ENCODE results near the gene LDLRAD3. TPM values are rescaled to one million over a fixed set of nuclear protein-coding genes. Genes with fewer than 3 reads are reported as not detected.

LDLRAD3 gene
- total and polyA plus RNA-seq, 4 donors, result 20.9 to 25.6 (median 22.8) TPM

DNA sequence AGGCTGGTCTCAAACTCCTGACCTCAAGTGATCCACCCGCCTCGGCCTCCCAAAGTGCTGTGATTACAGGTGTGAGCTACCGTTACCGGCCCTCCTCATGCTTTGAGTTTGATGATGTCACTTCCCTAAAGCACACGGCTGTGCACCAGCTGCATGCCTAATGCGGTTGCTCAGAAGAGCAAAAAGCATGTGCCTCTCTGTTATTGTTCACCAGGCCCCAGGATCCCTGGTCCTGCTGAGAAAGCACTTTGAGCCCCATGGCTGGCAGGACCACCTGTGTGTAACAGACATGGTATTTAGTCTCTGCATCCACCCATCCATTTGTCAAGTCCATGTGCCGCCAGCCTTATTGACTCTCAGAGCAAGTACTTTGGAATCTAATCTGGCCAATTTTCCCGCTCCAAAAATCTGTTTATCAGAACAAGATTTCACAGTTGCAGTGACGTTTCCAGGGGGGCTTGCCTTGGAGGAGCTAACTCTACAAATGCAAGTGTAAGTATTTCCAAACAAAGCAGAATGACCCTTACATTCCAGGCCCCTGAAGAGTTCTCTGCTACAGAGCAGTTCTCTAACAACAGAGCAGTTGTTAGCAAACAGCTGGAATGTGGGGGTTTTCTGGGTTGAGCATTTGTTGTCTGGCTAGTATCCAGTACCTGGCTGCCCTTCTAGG lies 89.4 kb downstream of the LDLRAD3 start:
- Histone ChIP-seq H3K9me3 (ENCODE audit: control insufficient read depth, insufficient read depth, low read length) (no peaks in the 10 kb centered on the region), H3K4me1 (ENCODE audit: control insufficient read depth, insufficient read depth, low read length) (peaks cover 25% of the 10 kb centered on the region), H3K36me3 (ENCODE audit: control insufficient read depth, insufficient read depth, low read length) (peaks cover 3% of the 10 kb centered on the region), H3K4me3 (ENCODE audit: low read depth, low read length) (no peak overlapping the region), H3K27ac (ENCODE audit: low read depth, low read length) (peak overlapping the region; percentile 25), H3K27me3 (ENCODE audit: control insufficient read depth, insufficient read depth, low read length) (no peaks in the 10 kb centered on the region)
- 43% methylated on average over 8 of the region's 9 CpGs for WGBS (ENCODE audit: insufficient coverage)
- DNase-seq (ENCODE audit: low read depth in 4 of 6, low spot score in 6 of 6), result no peak

DNA sequence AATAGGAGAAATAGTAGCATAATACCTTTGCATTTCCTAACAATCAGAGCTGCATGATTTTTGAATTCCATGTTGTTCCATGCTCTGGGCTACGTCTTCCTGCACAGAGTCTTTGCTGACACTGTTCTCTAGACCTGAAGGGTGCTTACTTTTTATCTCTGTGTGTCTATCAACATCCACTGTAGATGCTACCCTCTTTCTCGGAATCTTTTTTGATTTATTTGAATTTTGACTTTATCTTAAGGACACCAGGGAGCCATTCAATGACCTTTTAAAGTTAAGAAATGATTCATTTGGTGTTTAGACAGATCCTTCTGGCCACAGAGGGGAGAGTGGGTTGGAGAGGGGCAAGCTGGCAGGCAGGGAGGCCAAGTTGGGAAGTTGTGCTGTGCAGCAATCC lies 90.1 kb downstream of the LDLRAD3 start:
- H3K27me3 ChIP-seq (ENCODE audit: control insufficient read depth, insufficient read depth, low read length), result no peaks in the 10 kb centered on the region
- H3K27ac ChIP-seq (ENCODE audit: low read depth, low read length), result peak overlapping the region; percentile 25
- H3K9me3 ChIP-seq (ENCODE audit: control insufficient read depth, insufficient read depth, low read length), result no peaks in the 10 kb centered on the region
- H3K4me3 ChIP-seq (ENCODE audit: low read depth, low read length), result no peak overlapping the region
- peaks cover 25% of the 10 kb centered on the region for H3K4me1 ChIP-seq (ENCODE audit: control insufficient read depth, insufficient read depth, low read length)
- peaks cover 3% of the 10 kb centered on the region for H3K36me3 ChIP-seq (ENCODE audit: control insufficient read depth, insufficient read depth, low read length)
- 89% methylated on average over 1 of the region's 2 CpGs for WGBS (ENCODE audit: insufficient coverage)
- no peak for DNase-seq (ENCODE audit: low read depth in 4 of 6, low spot score in 6 of 6)

GRCh38 chr11:36034551-36035331 lies 90.9 kb downstream of the LDLRAD3 start:
- no peak overlapping the region for H3K27ac ChIP-seq (ENCODE audit: low read depth, low read length)
- WGBS (ENCODE audit: insufficient coverage), result 90% methylated on average over 5 of the region's 11 CpGs
- H3K36me3 ChIP-seq (ENCODE audit: control insufficient read depth, insufficient read depth, low read length), result peaks cover 3% of the 10 kb centered on the region
- H3K4me3 ChIP-seq (ENCODE audit: low read depth, low read length), result no peak overlapping the region
- peaks cover 25% of the 10 kb centered on the region for H3K4me1 ChIP-seq (ENCODE audit: control insufficient read depth, insufficient read depth, low read length)
- no peaks in the 10 kb centered on the region for H3K27me3 ChIP-seq (ENCODE audit: control insufficient read depth, insufficient read depth, low read length)
- DNase-seq (ENCODE audit: low read depth in 4 of 6, low spot score in 6 of 6), result peak in 1 of 6 donors; percentile 64
- no peaks in the 10 kb centered on the region for H3K9me3 ChIP-seq (ENCODE audit: control insufficient read depth, insufficient read depth, low read length)

DNA sequence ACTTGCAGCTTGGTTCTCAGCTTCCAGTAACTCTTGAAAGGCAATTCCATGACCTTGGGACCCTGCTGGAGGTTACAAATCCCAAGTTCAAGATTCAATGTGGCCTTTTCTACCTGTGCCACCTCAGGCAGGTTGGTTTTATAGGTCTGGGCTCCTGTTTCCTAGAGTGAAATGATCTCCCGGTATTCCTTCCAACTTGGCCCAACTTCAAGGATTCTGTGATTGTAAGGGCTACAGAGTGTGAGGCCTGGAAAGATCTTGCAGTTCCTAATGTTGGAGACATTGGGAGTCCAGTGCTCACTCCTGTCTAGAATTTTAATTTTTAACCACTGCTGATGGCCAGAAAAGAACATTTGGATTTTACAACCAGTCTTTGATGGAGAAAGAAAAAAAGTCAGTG lies 91.6 kb downstream of the LDLRAD3 start:
- H3K4me3 ChIP-seq (ENCODE audit: low read depth, low read length), result no peak overlapping the region
- peaks cover 3% of the 10 kb centered on the region for H3K36me3 ChIP-seq (ENCODE audit: control insufficient read depth, insufficient read depth, low read length)
- WGBS (ENCODE audit: insufficient coverage), result no CpG with 5 or more reads among the region's 1 CpG
- H3K27ac ChIP-seq (ENCODE audit: low read depth, low read length), result no peak overlapping the region
- no peak for DNase-seq (ENCODE audit: low read depth in 4 of 6, low spot score in 6 of 6)
- no peaks in the 10 kb centered on the region for H3K27me3 ChIP-seq (ENCODE audit: control insufficient read depth, insufficient read depth, low read length)
- H3K9me3 ChIP-seq (ENCODE audit: control insufficient read depth, insufficient read depth, low read length), result no peaks in the 10 kb centered on the region
- peaks cover 25% of the 10 kb centered on the region for H3K4me1 ChIP-seq (ENCODE audit: control insufficient read depth, insufficient read depth, low read length)

DNA sequence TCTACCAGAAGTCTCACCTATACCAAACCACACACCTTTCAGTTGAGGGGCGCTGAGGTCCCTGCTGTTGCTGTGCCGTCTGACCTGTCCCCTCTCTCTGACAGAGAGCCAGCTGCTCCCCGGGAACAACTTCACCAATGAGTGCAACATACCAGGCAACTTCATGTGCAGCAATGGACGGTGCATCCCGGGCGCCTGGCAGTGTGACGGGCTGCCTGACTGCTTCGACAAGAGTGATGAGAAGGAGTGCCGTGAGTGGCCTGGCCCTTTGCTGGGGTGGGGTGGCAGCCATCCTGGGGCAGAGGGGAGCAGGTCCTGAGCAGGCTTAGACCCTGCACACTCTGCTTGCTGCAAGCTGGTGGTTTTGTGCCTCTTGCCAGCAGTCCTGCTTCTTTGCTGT lies 92.1 kb downstream of the LDLRAD3 start:
- WGBS (ENCODE audit: insufficient coverage), result 92% methylated on average over 9 of the region's 9 CpGs
- H3K4me3 ChIP-seq (ENCODE audit: low read depth, low read length), result no peak overlapping the region

DNA sequence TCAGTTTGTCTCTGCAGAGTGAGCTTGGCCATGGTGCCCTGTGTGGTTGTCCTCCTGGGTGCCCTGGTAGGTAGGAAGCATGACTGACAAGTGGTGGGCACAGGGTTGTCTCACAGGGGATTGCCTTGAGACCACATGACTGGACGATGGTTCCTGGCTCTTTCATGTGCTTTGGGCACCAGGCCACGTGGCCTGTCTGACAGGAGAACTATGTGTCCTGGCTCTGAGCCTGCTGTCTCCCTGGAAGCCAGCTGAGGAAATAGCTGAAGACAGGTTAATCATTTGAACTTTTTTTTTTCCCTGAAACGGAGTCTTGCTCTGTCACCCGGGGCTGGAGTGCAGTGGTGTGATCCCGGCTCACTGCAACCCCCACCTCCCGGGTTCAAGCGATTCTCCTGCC lies 93.2 kb downstream of the LDLRAD3 start:
- no peaks in the 10 kb centered on the region for H3K9me3 ChIP-seq (ENCODE audit: control insufficient read depth, insufficient read depth, low read length)
- peak in 1 of 6 donors; percentile 71 for DNase-seq (ENCODE audit: low read depth in 4 of 6, low spot score in 6 of 6)
- H3K4me3 ChIP-seq (ENCODE audit: low read depth, low read length), result no peak overlapping the region
- peaks cover 3% of the 10 kb centered on the region for H3K36me3 ChIP-seq (ENCODE audit: control insufficient read depth, insufficient read depth, low read length)
- no peaks in the 10 kb centered on the region for H3K27me3 ChIP-seq (ENCODE audit: control insufficient read depth, insufficient read depth, low read length)
- H3K27ac ChIP-seq (ENCODE audit: low read depth, low read length), result no peak overlapping the region
- 36% methylated on average over 4 of the region's 7 CpGs for WGBS (ENCODE audit: insufficient coverage)
- H3K4me1 ChIP-seq (ENCODE audit: control insufficient read depth, insufficient read depth, low read length), result peaks cover 25% of the 10 kb centered on the region

More for the DNA sequence above, 92.1 kb downstream of the LDLRAD3 start:
- H3K9me3 ChIP-seq (ENCODE audit: control insufficient read depth, insufficient read depth, low read length), result no peaks in the 10 kb centered on the region
- peaks cover 25% of the 10 kb centered on the region for H3K4me1 ChIP-seq (ENCODE audit: control insufficient read depth, insufficient read depth, low read length)
- no peak for DNase-seq (ENCODE audit: low read depth in 4 of 6, low spot score in 6 of 6)
- H3K36me3 ChIP-seq (ENCODE audit: control insufficient read depth, insufficient read depth, low read length), result peaks cover 3% of the 10 kb centered on the region
- no peaks in the 10 kb centered on the region for H3K27me3 ChIP-seq (ENCODE audit: control insufficient read depth, insufficient read depth, low read length)
- peak overlapping the region; percentile 3 for H3K27ac ChIP-seq (ENCODE audit: low read depth, low read length)

GRCh38 chr11:36038541-36038940 lies 94.7 kb downstream of the LDLRAD3 start:
- Histone ChIP-seq H3K9me3 (ENCODE audit: control insufficient read depth, insufficient read depth, low read length) (no peaks in the 10 kb centered on the region), H3K4me3 (ENCODE audit: low read depth, low read length) (no peak overlapping the region), H3K36me3 (ENCODE audit: control insufficient read depth, insufficient read depth, low read length) (peaks cover 3% of the 10 kb centered on the region), H3K4me1 (ENCODE audit: control insufficient read depth, insufficient read depth, low read length) (peaks cover 20% of the 10 kb centered on the region), H3K27me3 (ENCODE audit: control insufficient read depth, insufficient read depth, low read length) (no peaks in the 10 kb centered on the region), H3K27ac (ENCODE audit: low read depth, low read length) (no peak overlapping the region)
- WGBS (ENCODE audit: insufficient coverage), result no CpG with 5 or more reads among the region's 3 CpGs
- no peak for DNase-seq (ENCODE audit: low read depth in 4 of 6, low spot score in 6 of 6)

DNA sequence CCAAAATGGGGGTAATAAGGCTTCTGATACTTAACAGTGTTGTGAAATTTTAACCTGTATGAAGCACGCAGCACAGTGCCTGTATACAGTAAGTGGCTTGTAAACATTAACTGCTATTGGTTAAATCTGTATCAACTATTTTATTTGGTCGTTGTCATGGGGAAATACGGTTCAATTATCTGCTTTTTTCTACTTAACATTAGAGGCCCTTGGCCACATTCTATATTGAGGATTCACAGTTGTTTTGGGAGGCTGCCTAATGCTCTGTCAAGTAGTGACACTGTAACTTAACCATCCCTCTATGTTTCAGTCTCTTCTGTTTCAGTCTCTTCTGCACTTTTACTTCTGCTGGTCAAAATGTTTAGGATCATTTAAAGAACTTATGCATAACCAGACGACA lies 95.6 kb downstream of the LDLRAD3 start:
- no peak for DNase-seq (ENCODE audit: low read depth in 4 of 6, low spot score in 6 of 6)
- no peaks in the 10 kb centered on the region for H3K9me3 ChIP-seq (ENCODE audit: control insufficient read depth, insufficient read depth, low read length)
- peaks cover 3% of the 10 kb centered on the region for H3K36me3 ChIP-seq (ENCODE audit: control insufficient read depth, insufficient read depth, low read length)
- H3K4me1 ChIP-seq (ENCODE audit: control insufficient read depth, insufficient read depth, low read length), result peaks cover 16% of the 10 kb centered on the region
- H3K4me3 ChIP-seq (ENCODE audit: low read depth, low read length), result no peak overlapping the region
- H3K27ac ChIP-seq (ENCODE audit: low read depth, low read length), result no peak overlapping the region
- H3K27me3 ChIP-seq (ENCODE audit: control insufficient read depth, insufficient read depth, low read length), result no peaks in the 10 kb centered on the region
- 57% methylated on average over 1 of the region's 4 CpGs for WGBS (ENCODE audit: insufficient coverage)

DNA sequence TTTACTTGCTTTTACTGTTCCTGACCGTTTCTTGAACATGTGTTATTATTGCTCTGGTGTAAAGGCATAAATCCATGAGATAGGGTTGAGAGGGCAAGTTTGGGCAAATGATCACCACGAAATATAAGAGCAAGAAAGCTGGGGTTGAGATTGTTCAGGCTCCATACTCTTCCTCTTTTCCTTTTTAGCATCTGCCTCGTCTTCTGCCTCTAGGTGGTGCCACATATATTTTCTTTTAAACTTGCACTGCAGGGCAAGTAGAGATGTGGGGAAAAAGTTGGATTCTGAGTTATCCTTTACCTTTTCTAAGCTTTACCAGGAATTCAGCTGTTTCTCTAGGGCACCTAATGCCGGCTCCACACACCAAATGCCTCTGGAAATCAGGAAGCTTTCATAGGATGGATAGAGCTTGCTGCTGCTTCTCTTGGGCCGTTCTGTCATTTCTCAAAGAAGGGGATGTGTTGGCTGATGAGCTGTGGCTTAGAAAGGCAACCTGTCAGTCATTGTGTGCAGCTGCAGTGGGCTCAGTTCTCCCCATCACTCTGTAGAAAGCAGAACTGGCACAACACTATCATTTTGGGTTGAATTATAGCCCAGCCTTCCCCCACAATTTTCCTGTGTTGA lies 98.2 kb downstream of the LDLRAD3 start:
- H3K4me3 ChIP-seq (ENCODE audit: low read depth, low read length), result no peak overlapping the region
- H3K27ac ChIP-seq (ENCODE audit: low read depth, low read length), result no peak overlapping the region
- no peaks in the 10 kb centered on the region for H3K27me3 ChIP-seq (ENCODE audit: control insufficient read depth, insufficient read depth, low read length)
- no peaks in the 10 kb centered on the region for H3K9me3 ChIP-seq (ENCODE audit: control insufficient read depth, insufficient read depth, low read length)
- WGBS (ENCODE audit: insufficient coverage), result 100% methylated on average over 1 of the region's 5 CpGs
- H3K4me1 ChIP-seq (ENCODE audit: control insufficient read depth, insufficient read depth, low read length), result peaks cover 14% of the 10 kb centered on the region
- H3K36me3 ChIP-seq (ENCODE audit: control insufficient read depth, insufficient read depth, low read length), result no peaks in the 10 kb centered on the region
- DNase-seq (ENCODE audit: low read depth in 4 of 6, low spot score in 6 of 6), result no peak

Measured in spinal cord (tissue), 10 donors.